ENCODE results near the gene TEX13D.
A peak's percentile ranks its signal among the peaks of the same experiment; 100 is the strongest.
"Not testable (repeated sequence)": the region's sequence is repeated elsewhere in the genome, so short reads cannot be mapped to it uniquely, and the experiment has no call there.

The TEX13D gene

DNA sequence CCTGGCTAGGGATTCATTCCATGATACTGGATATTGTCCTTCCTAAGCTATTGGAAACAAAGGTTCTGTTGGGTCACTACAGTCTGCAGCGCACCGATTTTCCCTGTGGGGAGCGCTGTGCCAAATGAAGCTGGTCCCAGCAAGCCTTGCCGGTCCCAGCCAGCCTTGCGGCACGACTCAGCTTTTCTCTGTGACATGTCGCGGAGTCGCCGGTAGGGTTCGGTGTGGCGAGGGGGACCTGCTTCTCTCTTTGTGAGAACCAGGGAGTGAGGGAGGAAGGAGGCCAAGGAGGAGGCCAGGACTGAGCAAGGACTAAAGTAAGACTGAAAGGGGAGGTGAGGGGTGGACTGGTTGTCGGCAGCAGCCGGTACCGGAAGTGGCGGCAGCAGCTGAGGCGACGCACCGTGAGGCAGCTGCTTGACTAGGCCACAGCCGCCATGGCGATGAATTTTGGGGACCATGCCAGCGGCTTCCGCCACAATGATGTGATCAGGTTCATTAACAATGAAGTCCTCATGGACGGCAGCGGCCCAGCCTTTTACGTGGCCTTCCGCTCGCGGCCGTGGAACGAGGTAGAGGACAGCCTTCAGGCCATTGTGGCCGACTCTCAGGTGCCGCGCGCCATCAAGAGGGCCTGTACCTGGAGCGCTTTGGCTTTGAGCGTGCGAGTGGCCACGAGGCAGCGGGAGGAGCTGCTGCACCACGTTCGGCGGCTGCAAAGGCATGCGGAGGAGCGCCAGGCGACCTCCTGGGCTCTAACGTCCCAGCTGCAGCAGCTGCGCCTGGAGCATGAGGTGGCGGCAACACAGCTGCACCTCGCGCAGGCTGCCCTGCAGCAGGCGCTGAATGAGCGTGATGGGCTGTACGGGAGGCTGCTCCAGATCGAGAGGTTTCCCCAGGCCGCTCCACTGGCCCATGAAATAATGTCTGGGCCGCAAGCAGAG, at the start of gene TEX13D:
TEX13D (plus strand) TSS at position 180 of the 944 bp plus-strand sequence; CDS start at position 438, 258 bp downstream.
- no peak for DNase-seq

DNA sequence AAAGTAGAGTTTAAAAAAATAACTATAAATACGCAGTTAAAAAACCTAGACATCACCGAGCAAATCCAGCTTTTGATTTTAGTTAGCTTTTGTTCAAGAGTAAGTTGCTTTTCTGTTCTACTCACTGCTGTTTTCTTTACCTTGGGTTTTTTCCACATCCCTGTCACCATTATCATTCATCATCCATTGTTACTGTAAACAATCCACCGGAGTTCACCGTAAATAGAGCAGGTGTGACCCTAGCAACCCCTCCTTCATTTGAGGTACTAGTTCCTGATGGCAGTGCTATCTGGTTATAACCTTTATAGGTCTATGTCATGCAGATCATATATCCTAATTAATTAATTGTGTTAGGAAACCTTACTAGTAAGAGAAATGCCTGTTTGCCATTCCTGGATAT, 43.0 kb upstream of the TEX13D start:
- no peak for DNase-seq

DNA sequence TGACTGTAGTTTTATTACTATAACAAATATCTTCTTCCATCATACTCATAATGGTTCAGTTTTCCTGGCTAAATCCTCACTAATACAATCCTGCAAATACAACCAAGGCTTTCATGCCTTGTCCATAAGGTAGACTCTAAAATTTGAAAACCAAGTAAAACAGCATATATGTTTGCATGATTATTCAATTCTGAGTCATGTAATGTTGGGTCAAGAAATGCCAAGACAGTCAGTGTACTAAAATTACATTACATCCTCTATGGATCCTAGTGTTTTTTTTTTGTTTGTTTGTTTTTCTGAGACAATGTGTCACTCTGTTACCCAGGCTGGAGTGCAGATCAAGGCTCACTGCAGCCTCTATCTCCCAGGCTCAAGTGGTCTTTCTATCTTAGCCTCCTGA, 38.6 kb upstream of the TEX13D start:
- no peak for DNase-seq

DNA sequence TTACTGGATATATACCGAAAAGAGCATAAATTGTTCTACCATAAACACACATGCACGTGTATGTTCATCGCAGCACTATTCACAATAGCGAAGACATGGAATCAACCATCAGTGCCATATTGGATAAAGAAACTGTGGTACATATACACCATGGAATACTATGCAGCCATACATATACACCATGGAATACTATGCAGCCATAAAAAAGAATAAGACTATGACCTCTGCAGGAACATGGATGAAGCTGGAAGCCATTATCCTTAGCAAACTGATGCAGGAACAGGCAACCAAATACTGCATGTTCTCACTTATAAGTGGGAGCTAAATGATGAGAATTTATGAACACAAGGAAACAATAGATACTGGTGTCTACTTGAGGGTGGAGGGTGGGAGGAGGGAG, 33.1 kb upstream of the TEX13D start:
- DNase-seq = not testable (repeated sequence)

DNA sequence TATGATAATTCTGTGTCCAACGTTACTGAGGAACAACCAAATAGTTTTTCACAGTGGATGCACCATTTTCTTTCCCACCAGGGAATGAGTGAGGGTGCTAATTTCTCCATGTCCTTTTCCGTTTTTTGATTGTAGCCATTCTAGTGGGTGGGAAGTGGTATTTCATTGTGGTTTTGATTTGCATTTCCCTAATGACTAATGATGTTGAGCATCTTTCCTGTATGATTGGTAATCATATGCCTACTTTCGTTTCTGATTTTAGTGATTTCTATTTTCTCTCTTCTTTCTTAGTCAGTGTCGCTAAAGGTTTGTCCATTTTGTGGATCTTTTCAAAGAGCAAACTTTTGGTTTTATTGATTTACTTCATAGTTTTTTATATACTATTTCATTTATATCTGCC, 32.1 kb upstream of the TEX13D start:
- peak; percentile 51 for DNase-seq

DNA sequence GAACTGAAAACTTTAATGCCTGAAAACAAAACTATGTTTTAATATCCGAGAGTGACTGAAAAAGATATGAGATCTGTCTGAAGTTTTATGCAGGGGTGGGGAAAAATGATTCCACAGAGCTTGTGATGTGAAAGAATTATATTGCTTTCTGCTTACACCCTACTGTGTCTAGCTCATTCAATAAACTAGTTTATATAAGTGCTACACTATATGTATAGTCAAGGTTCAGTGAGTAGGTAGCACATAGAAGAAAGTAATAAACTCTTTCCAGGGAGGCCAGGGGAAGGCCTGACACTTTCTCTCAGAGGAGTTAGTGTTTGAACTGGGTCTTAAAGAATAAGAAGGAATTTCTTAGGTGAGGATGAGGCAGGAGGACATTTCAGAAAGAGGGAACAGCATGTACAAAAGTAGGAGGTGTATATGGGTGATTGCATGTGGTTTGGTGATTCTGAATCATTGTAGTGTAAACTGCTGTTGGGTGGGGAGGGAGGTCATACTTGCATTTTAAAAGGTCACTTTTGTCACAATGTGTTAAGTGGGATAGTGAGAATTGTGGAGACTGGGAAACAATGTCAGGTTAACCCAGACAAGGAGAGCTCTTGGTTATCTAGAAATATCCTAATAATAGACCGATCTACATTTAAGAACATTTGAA, 25.1 kb upstream of the TEX13D start:
- DNase-seq = no peak

DNA sequence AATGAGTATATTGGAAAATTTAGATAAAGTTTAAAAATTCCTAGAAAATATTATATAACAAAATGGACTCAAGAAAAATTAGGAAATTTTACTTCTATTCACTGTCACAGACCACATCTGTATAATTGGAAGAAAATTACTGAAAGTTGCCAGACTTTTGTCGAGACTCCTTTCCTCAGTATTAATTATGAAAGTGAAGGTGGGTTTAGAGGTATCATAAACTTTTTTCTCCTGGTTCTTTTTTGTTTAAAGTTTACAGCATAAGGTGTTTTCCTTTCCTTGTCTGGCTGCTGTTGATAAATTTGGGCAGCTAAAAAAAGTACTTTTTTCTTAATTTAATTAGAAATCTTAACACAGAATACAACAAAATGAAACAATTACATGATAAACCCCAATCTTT, 6.7 kb upstream of the TEX13D start:
- no peak for DNase-seq

DNA sequence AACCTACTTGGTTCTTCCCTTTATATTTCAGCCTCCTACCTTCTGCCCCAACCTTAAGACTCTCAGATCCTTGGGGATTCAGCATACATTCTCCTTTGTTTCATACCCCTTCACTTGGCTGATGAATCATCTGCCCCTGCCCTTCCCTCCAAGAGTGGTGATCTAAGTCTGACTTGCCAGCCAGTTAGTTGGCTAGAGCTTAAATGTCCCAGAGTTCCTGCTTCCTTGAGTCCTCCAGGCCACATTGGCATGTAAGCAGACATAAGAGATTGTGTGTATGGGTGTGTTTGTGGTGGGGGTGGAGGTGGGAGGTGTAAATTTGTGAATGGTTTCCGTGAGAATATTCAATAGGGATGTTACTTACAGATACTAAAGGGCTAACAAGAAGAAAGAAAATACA, 3.7 kb upstream of the TEX13D start:
- DNase-seq = no peak

DNA sequence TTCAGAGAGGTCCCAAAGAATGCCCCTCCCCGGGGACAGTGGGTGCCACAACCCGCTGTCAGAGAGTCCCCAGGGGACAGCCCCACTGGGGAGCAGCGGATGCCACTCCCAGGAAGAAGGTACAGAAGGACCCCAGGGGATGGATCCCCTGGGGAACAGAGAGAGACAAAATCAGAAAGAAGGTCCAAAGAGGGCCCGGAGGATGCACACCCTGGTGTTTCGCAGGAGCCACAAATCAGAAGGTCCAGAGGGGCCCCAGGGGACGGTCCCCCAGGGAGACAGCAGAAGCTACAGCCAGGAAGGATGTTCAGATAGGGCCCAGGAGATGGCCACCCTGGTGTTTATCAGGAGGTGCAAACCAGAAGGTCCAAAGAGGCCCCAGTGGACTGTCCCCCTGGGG, 1.4 kb downstream of the TEX13D start:
- no peak for DNase-seq

DNA sequence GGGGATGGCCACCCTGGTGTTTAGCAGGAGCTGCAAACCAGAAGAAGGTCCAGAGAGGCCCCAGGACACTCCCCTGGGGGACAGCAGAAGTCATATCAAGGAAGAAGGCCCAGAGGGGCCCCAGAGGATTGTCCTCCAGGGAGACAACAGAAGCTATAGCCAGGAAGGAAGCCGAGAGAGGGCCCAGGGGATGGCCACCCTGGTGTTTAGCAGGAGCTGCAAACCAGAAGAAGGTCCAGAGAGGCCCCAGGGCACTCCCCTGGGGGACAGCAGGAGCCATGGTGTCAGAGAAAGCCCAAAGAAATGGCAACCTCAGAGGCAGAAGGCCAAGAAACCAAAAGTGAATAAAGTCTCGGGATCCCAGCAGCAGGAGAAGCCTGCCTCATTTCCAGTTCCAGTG, 2.1 kb downstream of the TEX13D start:
- DNase-seq = not testable (repeated sequence)

DNA sequence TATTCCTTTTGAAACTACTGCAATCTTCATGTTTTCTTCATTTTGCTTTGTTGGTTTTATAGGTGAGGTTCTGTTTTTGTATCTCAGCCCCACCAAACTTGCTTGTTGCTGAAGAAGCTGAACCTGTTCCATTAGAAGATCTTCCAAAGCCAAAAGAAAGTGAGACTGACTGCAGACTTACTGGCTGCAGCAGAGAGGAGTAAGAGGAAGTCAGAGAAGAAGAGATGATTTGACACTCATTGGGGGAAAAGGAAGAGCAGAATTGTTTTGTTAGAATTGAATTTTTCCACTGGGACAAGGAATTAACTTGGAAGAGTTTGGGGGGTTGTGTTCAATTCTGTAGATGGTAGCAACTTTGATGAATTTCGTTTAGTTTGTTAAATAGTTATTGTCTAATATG, 3.1 kb downstream of the TEX13D start:
- no peak for DNase-seq

DNA sequence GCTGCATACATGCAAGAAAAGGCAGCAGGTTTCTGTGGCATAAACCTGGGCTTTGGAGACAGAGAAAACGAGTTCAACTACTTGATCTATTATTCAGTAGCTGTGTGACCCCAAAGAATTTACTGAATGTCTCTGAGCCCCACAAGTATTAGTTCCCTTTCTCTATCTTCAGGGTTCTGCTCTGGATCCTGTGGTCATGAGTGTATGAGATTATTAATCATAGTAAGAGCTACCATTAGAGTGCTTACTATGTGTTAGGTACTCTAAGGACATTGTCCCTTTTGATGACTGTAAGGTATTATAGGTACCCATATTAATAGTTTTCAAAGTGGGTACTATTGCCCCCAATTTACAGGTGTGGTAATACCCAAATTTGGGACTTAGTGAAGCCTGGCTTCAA, 5.5 kb downstream of the TEX13D start:
- no peak for DNase-seq

DNA sequence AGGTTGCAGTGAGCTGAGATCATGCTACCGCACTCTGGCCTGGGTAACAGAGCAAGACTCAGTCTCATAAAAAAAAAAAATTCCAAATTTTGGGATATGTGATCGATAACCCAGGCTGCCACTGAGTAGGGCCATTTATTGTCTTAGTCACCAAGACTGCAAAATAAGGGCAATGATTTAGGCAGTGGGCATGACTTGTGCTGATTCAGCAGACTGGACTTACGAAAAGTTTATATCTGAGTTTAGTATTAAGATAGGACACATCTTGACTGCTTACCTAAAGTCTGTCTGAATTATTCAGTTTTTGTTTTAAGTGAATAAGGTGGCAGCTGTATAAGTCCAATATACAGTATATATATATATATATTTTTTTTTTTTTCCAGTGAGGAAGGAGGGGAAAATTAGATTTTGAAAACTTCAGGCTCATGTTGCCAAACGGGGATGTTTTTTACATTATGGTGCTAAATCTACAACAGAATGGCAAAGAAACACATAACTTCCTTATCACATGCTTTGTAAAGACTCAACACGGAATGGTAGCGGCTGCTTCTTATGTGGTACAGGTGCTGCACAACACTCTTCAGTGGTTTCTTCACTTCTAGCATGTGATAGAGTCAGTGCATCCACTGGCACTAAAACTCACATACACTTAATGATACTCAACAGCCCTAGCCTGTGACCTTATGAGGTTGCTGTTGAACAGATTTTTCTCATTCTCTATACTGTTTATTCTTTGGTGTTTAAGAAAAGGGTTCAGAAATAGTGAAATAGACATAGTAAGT, 6.5 kb downstream of the TEX13D start:
- peak; percentile 66 for DNase-seq

DNA sequence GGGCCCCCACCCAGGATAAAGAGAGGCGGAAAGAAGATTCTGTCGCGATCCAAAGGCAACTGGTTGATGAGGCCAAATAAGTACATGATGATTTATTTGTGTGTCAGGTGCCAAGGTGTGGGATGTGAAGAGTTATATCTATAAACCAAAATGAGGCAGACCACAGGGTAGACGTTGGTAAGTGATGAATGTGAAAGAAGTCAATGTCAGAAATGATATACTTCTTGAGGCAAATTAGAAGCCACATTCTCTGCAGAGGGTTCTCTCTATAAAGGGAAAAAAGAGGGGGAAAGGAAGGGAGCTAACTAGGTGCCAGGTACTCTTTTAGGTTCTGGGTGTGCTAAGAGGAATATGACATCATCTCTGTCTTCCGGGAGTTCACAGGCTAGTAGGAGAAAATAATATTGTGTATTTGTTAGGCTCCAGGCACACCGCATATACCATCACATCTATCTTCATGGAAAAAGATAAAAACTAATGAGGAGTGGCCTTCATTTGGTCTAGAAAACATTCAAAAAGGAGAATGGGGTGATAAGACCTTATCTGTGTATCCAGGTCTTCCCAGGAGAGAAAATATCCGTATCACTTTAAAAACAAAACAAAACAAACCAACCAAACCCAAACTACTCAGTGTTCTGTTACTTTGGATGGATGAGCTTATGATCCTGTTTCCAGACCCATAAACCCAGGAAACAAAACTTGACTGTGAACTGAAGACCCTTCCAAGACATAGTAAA, 9.1 kb downstream of the TEX13D start:
- peak; percentile 35 for DNase-seq

DNA sequence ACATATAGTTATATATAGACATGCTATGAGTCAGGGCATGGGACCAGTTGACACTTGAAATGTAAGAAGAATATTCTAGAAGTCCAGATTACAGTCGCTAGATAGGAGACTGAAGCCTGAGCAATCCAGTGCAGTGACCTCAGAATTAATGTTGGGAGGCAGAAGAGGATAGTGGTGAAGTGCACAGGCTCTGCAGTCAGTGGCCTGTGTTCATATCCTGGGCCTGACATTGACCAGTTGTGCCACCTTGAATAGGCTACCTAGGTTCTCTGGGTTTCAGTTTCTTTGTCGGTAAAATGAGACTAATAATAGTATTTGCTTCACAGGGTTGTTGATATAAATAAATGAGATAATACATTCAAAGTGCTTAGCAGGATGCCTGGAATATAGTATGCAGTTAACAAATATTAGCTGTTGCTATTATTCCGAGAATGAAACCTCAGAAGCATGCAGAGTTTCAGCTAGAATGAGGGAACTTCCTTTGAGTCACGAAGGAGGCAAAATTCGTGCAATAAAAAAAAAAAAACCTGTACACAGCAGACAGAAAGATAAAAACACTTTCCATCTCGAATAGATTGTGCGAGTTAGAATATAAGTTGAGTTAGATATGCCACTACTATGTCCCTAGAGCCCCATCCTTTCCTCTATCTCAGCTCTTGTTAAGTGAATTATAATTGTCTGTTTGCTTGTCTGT, 9.9 kb downstream of the TEX13D start:
- DNase-seq = peak; percentile 51

DNA sequence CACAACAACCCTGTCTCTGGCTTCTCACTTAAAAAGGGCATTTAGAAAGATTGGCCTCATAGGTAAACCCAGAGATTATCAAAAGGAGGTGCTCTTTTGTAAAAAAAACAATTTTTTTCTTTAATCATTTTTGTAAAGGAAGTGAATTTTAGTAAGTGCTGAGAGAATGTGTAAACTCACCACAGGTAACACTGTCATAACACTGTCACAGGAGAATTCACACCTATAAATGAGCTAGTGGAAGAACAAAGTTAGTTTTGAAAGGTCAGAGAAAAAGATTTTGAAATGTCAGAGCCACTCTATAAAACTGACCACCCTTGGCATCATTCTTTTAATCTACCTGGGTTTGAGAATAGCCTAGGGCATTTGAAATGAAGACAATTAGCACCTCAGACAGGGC, 10.6 kb downstream of the TEX13D start:
- DNase-seq = peak; percentile 48

DNA sequence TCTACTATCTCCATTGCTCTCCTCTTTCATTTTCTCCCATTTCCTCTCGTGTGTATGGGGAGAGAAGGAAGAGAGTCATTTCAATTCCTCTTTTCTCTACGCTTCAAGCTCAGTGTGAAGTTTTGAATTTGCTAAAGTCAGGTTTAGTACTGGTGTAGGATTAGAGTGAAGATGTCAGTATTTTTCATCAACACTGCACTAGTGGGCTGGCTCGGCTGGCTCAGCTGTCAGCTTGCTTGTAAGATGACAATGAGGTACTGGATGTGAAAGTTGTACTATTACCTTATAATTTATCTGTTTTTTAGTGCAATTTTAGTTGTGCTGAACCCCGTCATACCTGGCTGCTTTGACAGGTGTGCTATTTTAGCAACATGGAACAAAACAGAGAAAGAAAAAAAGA, 11.8 kb downstream of the TEX13D start:
- no peak for DNase-seq

DNA sequence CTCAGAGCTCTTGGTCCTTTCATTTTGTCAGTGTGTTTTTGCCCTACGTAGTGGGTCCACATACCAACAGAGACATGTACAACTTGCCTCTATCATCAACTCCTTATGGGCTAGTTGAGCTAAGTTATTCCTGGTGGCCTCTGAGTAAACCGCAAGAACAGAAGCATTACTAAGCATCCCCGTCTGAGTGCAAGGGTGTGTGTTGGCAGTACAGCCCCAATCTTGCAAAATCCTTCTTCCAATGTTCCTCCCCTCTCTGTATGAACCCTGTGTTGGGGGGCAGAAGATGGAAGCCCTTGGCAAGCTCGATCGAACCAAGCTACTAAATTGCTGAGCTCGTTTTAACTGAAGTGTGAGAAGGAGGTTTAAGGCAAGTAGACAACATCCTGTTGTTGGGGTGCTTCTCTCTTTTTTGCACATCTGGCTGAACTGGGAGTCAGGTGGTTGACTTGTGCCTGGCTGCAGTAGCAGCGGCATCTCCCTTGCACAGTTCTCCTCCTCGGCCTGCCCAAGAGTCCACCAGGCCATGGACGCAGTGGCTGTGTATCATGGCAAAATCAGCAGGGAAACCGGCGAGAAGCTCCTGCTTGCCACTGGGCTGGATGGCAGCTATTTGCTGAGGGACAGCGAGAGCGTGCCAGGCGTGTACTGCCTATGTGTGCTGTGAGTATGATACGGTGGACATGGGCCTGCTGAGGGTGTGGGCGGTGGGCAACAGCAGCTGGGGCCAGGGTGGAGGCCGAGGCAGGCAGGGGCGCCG, 13.8 kb downstream of the TEX13D start, which contains the start of gene SH2D1A:
SH2D1A (plus strand) TSS at position 447 of the 760 bp plus-strand sequence; CDS start at position 527, 80 bp downstream.
- peak; percentile 60 for DNase-seq

DNA sequence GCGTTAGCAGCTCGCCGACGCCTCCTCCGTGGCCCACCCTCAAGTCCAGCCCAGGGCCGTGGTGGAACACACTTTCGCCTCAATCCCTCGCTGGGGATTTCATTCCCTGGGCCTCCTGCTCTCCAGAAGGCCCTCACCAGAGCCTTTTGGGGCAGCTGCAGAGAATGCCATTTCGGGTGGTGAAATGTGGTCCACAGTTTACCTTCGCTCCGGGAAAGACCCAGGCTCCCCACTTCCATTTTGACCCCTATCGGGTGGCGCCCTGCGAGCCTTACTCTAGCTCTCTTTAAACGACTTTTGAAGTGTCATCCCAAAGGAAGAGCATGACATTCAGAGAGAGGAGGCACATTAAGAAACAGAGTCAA, 14.4 kb downstream of the TEX13D start:
- no peak for DNase-seq

DNA sequence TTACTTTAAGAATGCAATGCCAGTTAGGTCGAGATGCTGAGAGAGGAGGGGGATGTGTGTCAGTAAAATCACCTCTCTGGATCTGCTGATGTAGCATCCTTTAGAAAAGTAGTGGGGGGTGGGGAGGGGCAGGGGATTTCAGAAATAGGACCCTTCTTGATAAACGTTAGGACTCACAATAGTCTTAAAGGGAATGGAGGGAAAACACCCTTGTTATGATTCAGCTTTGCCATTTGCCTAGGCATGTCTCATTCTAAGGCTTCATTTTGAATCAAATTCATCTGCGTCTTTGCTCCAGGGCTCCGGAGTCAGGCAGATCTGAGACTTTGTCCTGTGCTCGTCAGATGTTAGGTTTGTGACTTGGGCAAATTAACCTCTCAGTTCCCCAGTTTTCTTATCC, 14.8 kb downstream of the TEX13D start:
- peak; percentile 36 for DNase-seq

DNA sequence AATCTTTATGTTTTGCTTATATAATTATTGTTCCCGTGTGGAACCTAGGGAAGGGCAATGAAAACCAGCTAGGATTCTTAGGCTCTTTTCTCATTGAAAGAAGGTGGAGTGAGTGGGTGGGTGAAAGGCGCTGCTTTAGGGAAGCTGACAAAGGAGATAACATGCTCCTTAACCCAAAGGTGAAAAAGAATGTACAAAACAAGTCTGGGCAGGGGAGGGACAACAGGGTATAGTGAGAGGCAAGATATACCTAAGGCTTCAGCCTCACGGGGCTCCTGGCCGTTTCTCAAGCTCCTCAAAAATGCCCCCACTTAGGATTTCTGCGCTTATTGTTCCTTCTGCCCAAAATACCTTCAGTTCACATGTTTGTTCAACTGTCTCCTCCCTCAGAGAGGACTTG, 15.7 kb downstream of the TEX13D start:
- no peak for DNase-seq
